Tibial nerve (tissue), 4 donors: ENCODE results near the gene TDRD6.

Source experiments
- EP300 ChIP-seq, 2 donors: sonication (generic); formaldehyde crosslinking; IDR thresholded peaks; one replicate each; pipeline ENCODE4 v1.6.1; 2017; ENCODE audit warnings: antibody characterized with exemption in 2 of 2, mild to moderate bottlenecking in 1 of 2
- POLR2A ChIP-seq, 2 donors: fragments of 450-650 bp; IDR thresholded peaks; one replicate each; pipeline ENCODE4 v1.6.1; 2017; ENCODE audit warnings: antibody characterized with exemption in 2 of 2, mild to moderate bottlenecking in 2 of 2, moderate library complexity in 2 of 2
- TF ChIP-seq, protein P1 (sequence below), 5 experiments: fragments of 200-600 bp in 3 of 5; fragments of 450-650 bp in 2 of 5; sonication (generic) in 3 of 5; IDR thresholded peaks; one replicate each; pipeline ENCODE4 v1.5.1; 2016 to 2019; ENCODE audit warnings: antibody characterized with exemption in 5 of 5, mild to moderate bottlenecking in 3 of 5, moderate library complexity in 2 of 5

DNA sequence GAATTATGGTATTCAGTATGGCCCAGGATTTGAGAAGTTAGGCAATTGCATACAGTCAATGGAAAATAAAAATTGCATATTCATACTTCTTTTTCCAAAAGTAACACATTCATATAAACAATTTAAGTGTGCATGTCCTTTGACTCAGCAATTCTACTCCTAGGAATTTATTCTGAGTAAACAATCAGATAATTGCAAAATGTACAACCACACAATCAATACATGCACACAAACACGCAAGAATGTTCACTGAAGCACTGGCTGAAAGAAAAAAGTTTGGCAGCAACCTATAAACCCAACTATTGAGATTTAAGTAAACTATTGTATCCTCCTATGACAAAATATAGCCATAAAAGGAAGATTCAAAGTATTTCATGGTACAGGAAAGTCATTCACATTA lies 36.7 kb upstream of the TDRD6 start:
- TF ChIP-seq EP300 (IDR thresholded peaks at IDR 0.05): no peak
- no peak for TF ChIP-seq POLR2A (IDR thresholded peaks at IDR 0.05)
- TF ChIP-seq, protein P1, sequence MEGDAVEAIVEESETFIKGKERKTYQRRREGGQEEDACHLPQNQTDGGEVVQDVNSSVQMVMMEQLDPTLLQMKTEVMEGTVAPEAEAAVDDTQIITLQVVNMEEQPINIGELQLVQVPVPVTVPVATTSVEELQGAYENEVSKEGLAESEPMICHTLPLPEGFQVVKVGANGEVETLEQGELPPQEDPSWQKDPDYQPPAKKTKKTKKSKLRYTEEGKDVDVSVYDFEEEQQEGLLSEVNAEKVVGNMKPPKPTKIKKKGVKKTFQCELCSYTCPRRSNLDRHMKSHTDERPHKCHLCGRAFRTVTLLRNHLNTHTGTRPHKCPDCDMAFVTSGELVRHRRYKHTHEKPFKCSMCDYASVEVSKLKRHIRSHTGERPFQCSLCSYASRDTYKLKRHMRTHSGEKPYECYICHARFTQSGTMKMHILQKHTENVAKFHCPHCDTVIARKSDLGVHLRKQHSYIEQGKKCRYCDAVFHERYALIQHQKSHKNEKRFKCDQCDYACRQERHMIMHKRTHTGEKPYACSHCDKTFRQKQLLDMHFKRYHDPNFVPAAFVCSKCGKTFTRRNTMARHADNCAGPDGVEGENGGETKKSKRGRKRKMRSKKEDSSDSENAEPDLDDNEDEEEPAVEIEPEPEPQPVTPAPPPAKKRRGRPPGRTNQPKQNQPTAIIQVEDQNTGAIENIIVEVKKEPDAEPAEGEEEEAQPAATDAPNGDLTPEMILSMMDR (IDR thresholded peaks at IDR 0.05): no peak
